Esophagus muscularis mucosa (tissue), 4 donors: Measurements from ENCODE around the gene GAA. TPM values are rescaled to one million over a fixed set of nuclear protein-coding genes. Genes with fewer than 3 reads are reported as not detected.

Experiments used
- DNase-seq: peaks from one replicate; pipeline ENCODE4 v3.0.0-alpha.2; 2017; ENCODE audit errors: extremely low spot score
- H3K27ac ChIP-seq, 4 donors: fragments of 200-600 bp; sonication (generic); replicated peaks in 1 of 4; 1 replicate in 3 of 4; 2 replicates in 1 of 4; pipeline ENCODE4 v1.5.1; 2016 to 2019; ENCODE audit warnings: mild to moderate bottlenecking in 1 of 4
- H3K27me3 ChIP-seq, 4 donors: fragments of 200-600 bp; sonication (generic); one replicate each; pipeline versions ENCODE4 v1.5.1 to v1.6.0; 2016 to 2019
- H3K36me3 ChIP-seq, 4 donors: fragments of 200-600 bp; sonication (generic); one replicate each; pipeline ENCODE4 v1.5.1; 2016 to 2019
- H3K4me1 ChIP-seq, 4 donors: fragments of 200-600 bp; sonication (generic); one replicate each; pipeline ENCODE4 v1.5.1; 2016 to 2019
- H3K4me3 ChIP-seq, 4 donors: fragments of 200-600 bp; sonication (generic); 1 replicate in 2 of 4; 2 replicates in 2 of 4; pipeline ENCODE4 v1.5.1; 2016 to 2019; ENCODE audit warnings: mild to moderate bottlenecking in 4 of 4, moderate library complexity in 1 of 4
- H3K9me3 ChIP-seq, 4 donors: fragments of 200-600 bp; sonication (generic); 1 replicate in 3 of 4; 2 replicates in 1 of 4; pipeline ENCODE4 v1.5.1; 2016 to 2019
- EP300 ChIP-seq: sonication (generic); formaldehyde crosslinking; IDR thresholded peaks from one replicate; pipeline ENCODE4 v1.6.1; 2017; ENCODE audit warnings: antibody characterized with exemption
- POLR2A ChIP-seq: fragments of 450-650 bp; IDR thresholded peaks from one replicate; pipeline ENCODE4 v1.6.1; 2017; ENCODE audit warnings: antibody characterized with exemption, moderate library complexity, mild to moderate bottlenecking, low read depth
- POLR2AphosphoS5 ChIP-seq, 2 donors: sonication (generic); formaldehyde crosslinking; IDR thresholded peaks; one replicate each; pipeline ENCODE4 v1.6.1; 2017; ENCODE audit warnings: antibody characterized with exemption in 2 of 2
- WGBS: methylation state at CpG from one replicate; pipeline ENCODE4 v1.1.5; 2018; 5-methylcytosine and 5-hydroxymethylcytosine counted together
- intact Hi-C: fragments of 100-400 bp; cut with DNase I; formaldehyde crosslinking; loops from one replicate; pipeline ENCODE4 v1.15.1; 2023
- total RNA-seq, 4 donors: library from RNA; depleted of rRNA; stranded (reverse); fragments of >200 nt; gene quantifications; one replicate each; pipeline versions ENCODE4 v1.1.0 to v1.2.1, GENCODE V29; 2016
- TF ChIP-seq, protein P1 (sequence below), 3 experiments: fragments of 200-600 bp in 2 of 3; fragments of 450-650 bp in 1 of 3; sonication (generic) in 2 of 3; IDR thresholded peaks; one replicate each; pipeline ENCODE4 v1.5.1; 2017 to 2019; ENCODE audit warnings: antibody characterized with exemption in 3 of 3, mild to moderate bottlenecking in 2 of 3, moderate library complexity in 1 of 3

The GAA gene
- total RNA-seq, 4 donors from 2014 or later = 65.4 to 84.4 (median 73.7) TPM

- H3K4me1 ChIP-seq = peaks cover 25 to 45% (median 42%) of the 10 kb centered on the region in 4 donors
- no peaks in the 10 kb centered on the region for H3K36me3 ChIP-seq
- H3K9me3 ChIP-seq = no peaks in the 10 kb centered on the region
- intact Hi-C loops = no loop called here
- H3K27ac ChIP-seq = peak overlapping the region; percentile 87 to 90 (median 88)
- H3K4me3 ChIP-seq = peak overlapping the region; percentile 44 to 58 (median 50)
- DNase-seq = no peak
- WGBS = 22% methylated on average over 19 of the region's 20 CpGs
- no peaks in the 10 kb centered on the region for H3K27me3 ChIP-seq
- TF ChIP-seq POLR2AphosphoS5 (IDR thresholded peaks at IDR 0.05) = peak; percentile 64 to 80
- no peak for TF ChIP-seq EP300
- TF ChIP-seq POLR2A = no peak
These were observed 30.1 kb upstream of the GAA start for GRCh38 chr17:80071116-80071841.

DNA sequence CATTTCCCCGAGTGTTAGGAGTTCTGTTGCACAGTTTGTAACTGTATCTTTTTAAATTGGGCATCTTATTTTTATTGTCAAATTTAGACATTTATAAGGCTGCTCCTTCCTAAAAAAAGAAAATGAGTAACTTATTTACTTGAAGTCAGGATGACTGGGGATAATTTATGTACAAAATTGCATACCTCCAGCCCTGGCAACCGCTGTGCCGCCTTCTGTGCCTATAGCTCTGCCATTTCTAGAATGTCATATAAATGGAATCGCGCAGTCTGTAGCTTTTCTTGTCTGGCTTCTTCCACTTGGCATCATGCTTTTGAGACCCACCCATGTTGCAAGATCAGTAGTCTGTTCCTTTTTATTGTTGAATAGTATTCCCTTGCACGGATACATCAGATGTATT, 29.0 kb upstream of the GAA start:
- H3K27ac ChIP-seq = peak overlapping the region in 3 of 4 donors; percentile 87 to 88 (median 88)
- H3K4me3 ChIP-seq = no peak overlapping the region
- H3K9me3 ChIP-seq = no peaks in the 10 kb centered on the region
- H3K27me3 ChIP-seq = no peaks in the 10 kb centered on the region
- intact Hi-C loops = no loop called here
- 94% methylated on average over 6 of the region's 6 CpGs for WGBS
- H3K4me1 ChIP-seq = peaks cover 25 to 45% (median 42%) of the 10 kb centered on the region in 4 donors
- no peak for DNase-seq
- H3K36me3 ChIP-seq = no peaks in the 10 kb centered on the region
- TF ChIP-seq, protein P1, sequence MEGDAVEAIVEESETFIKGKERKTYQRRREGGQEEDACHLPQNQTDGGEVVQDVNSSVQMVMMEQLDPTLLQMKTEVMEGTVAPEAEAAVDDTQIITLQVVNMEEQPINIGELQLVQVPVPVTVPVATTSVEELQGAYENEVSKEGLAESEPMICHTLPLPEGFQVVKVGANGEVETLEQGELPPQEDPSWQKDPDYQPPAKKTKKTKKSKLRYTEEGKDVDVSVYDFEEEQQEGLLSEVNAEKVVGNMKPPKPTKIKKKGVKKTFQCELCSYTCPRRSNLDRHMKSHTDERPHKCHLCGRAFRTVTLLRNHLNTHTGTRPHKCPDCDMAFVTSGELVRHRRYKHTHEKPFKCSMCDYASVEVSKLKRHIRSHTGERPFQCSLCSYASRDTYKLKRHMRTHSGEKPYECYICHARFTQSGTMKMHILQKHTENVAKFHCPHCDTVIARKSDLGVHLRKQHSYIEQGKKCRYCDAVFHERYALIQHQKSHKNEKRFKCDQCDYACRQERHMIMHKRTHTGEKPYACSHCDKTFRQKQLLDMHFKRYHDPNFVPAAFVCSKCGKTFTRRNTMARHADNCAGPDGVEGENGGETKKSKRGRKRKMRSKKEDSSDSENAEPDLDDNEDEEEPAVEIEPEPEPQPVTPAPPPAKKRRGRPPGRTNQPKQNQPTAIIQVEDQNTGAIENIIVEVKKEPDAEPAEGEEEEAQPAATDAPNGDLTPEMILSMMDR (IDR thresholded peaks at IDR 0.05) = no peak
- TF ChIP-seq EP300 = no peak
- no peak for TF ChIP-seq POLR2AphosphoS5 (IDR thresholded peaks at IDR 0.05)
- TF ChIP-seq POLR2A = no peak

- Histone ChIP-seq H3K36me3 (peaks cover 0 to 6% (median 0%) of the 10 kb centered on the region in 4 donors), H3K4me1 (peaks cover 6 to 10% (median 8%) of the 10 kb centered on the region in 4 donors), H3K4me3 (no peak overlapping the region), H3K27ac (no peak overlapping the region), H3K27me3 (no peaks in the 10 kb centered on the region), H3K9me3 (no peaks in the 10 kb centered on the region)
- 84% methylated on average over 6 of the region's 6 CpGs for WGBS
- no peak for DNase-seq
- TF ChIP-seq POLR2A (no peak), EP300 (no peak)
- TF ChIP-seq, protein P1 (IDR thresholded peaks at IDR 0.05) = no peak
- intact Hi-C loops = loop anchor here (5.0 kb wide), 1 partner anchor 73 kb away; no protein-coding TSS in a partner anchor
These were observed 21.3 kb upstream of the GAA start for GRCh38 chr17:80080081-80080480.

DNA sequence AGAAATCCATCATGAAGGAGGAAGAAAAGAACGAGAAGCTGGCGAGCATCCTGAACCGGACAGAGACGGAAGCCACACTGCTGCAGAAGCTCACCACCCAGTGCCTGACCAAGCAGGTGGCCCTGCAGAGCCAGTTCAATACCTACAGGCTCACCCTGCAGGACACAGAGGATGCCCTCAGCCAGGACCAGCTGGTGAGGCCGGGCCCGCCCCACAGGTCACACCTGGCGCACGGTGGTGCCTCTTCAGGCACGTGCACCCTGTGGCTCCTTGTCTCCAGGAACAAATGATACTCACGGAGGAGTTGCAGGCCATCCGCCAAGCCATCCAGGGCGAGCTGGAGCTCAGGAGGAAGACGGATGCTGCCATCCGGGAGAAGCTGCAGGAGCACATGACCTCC, 19.8 kb upstream of the GAA start:
- H3K27me3 ChIP-seq = no peaks in the 10 kb centered on the region
- H3K36me3 ChIP-seq = peaks cover 0 to 6% (median 0%) of the 10 kb centered on the region in 4 donors
- intact Hi-C loops = loop anchor here (5.0 kb wide), 1 partner anchor 74 kb away; no protein-coding TSS in a partner anchor
- 94% methylated on average over 9 of the region's 14 CpGs for WGBS
- H3K4me3 ChIP-seq = no peak overlapping the region
- H3K27ac ChIP-seq = no peak overlapping the region
- DNase-seq = no peak
- TF ChIP-seq POLR2AphosphoS5 (IDR thresholded peaks at IDR 0.05) = no peak
- H3K4me1 ChIP-seq = peaks cover 6 to 10% (median 8%) of the 10 kb centered on the region in 4 donors
- no peaks in the 10 kb centered on the region for H3K9me3 ChIP-seq

DNA sequence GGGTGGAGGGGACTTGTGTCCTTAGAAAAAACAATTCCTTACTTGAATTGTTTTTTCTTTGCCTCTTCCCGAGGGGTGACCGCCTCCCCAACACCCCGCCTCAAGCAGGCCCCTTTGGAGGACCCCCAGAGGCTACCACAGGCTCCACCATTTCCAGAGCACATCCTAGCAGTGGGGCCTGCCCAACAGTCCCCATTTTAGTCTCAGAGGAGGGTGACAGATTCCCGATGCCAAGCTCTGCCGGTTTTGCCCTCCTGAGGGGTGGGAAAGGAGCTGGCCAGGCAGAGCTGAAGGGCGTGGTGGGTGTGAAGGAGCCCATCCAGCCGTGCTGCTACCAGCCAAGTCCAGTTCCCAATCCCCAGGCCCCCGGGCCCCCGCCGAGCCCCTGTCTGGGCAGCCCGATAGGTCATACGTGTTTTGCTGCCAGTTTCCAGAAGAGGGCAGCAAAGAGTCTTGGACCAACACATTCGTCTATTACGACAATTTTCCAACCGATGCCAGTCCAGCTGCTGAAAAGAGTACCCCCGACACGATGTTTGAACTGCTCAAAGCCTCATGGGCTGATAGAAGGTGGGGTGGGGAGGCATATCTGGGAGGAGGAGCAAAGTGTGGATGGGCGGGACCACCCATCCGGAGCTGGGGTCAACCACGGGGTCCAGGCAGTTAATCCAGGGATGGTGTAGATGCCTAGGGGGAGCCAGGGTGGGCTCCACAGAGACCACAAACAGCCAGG, 18.8 kb upstream of the GAA start:
- peaks cover 0 to 7% (median 0%) of the 10 kb centered on the region in 4 donors for H3K36me3 ChIP-seq
- H3K27me3 ChIP-seq = no peaks in the 10 kb centered on the region
- WGBS = 32% methylated on average over 19 of the region's 20 CpGs
- no peaks in the 10 kb centered on the region for H3K9me3 ChIP-seq
- no peak overlapping the region for H3K27ac ChIP-seq
- DNase-seq = no peak
- peak overlapping the region in 3 of 4 donors; percentile 29 to 46 (median 31) for H3K4me3 ChIP-seq
- H3K4me1 ChIP-seq = peaks cover 6 to 10% (median 8%) of the 10 kb centered on the region in 4 donors
- intact Hi-C loops = loop anchor here (5.0 kb wide), 1 partner anchor 75 kb away; no protein-coding TSS in a partner anchor
- TF ChIP-seq, protein P1 (IDR thresholded peaks at IDR 0.05) = peak; percentile 65 to 89 (median 73)
- TF ChIP-seq POLR2AphosphoS5 (IDR thresholded peaks at IDR 0.05) (peak; percentile 6 to 12), EP300 (no peak), POLR2A (no peak)
